Effector memory CD8-positive, alpha-beta T cell (primary cell): ENCODE results near the gene MAN2A2.
A peak's percentile ranks its signal among the peaks of the same experiment; 100 is the strongest.

Experiments
- ATAC-seq: fragments of 150-1000 bp; cut with Tn5 transposase; replicated peaks from 2 replicates; pipeline ENCODE4 v1.10.0; 2021; ENCODE audit warnings: mild to moderate bottlenecking, moderate library complexity
- DNase-seq, 3 experiments: peaks; one replicate each; pipeline ENCODE4 v3.0.0; 2021
- H3K27ac Mint-ChIP-seq, 2 donors: one replicate each; pipeline ENCODE4 v1.8.0; 2022; ENCODE audit warnings: mild to moderate bottlenecking in 2 of 2, mixed read lengths in 2 of 2, moderate library complexity in 2 of 2
- H3K27me3 Mint-ChIP-seq, 2 donors: one replicate each; pipeline ENCODE4 v1.8.0; 2022; ENCODE audit warnings: mixed read lengths in 2 of 2
- H3K36me3 Mint-ChIP-seq: one replicate; pipeline ENCODE4 v1.8.0; 2022; ENCODE audit warnings: mild to moderate bottlenecking, moderate library complexity, mixed read lengths; ENCODE audit not compliant: insufficient read depth
- H3K4me1 Mint-ChIP-seq, 2 donors: one replicate each; pipeline ENCODE4 v1.8.0; 2022; ENCODE audit warnings: low read depth in 2 of 2, mixed read lengths in 2 of 2
- H3K4me3 Mint-ChIP-seq, 2 donors: one replicate each; pipeline ENCODE4 v1.8.0; 2022; ENCODE audit warnings: mild to moderate bottlenecking in 2 of 2, mixed read lengths in 2 of 2, moderate library complexity in 2 of 2
- H3K9me3 Mint-ChIP-seq, 2 donors: one replicate each; pipeline ENCODE4 v1.8.0; 2022; ENCODE audit warnings: mixed read lengths in 2 of 2

MAN2A2 gene

GRCh38 chr15:90866161-90866715, 36.9 kb upstream of the MAN2A2 start:
- H3K27ac Mint-ChIP-seq, result no peak overlapping the region
- peaks cover 18 to 21% of the 10 kb centered on the region in 2 donors for H3K4me1 Mint-ChIP-seq
- H3K36me3 Mint-ChIP-seq, result peaks cover 14% of the 10 kb centered on the region
- DNase-seq (no peak), ATAC-seq (no peak)
- H3K4me3 Mint-ChIP-seq, result no peak overlapping the region
- H3K9me3 Mint-ChIP-seq, result no peaks in the 10 kb centered on the region
- no peaks in the 10 kb centered on the region for H3K27me3 Mint-ChIP-seq

- H3K27ac Mint-ChIP-seq, result no peak overlapping the region
- H3K4me3 Mint-ChIP-seq, result no peak overlapping the region
- H3K36me3 Mint-ChIP-seq, result peaks cover 14% of the 10 kb centered on the region
- H3K27me3 Mint-ChIP-seq, result no peaks in the 10 kb centered on the region
- H3K4me1 Mint-ChIP-seq, result peaks cover 18 to 21% of the 10 kb centered on the region in 2 donors
- DNase-seq (no peak), ATAC-seq (no peak)
- H3K9me3 Mint-ChIP-seq, result no peaks in the 10 kb centered on the region
Measured at GRCh38 chr15:90866800-90867199, 36.3 kb upstream of the MAN2A2 start.

- Mint-ChIP-seq H3K9me3 (no peaks in the 10 kb centered on the region), H3K4me3 (no peak within 1 kb of the TSS)
Measured at GRCh38 chr15:90868261-90868689, 34.8 kb upstream of the MAN2A2 start, which contains the start of gene FURIN. TSS of gene FURIN (plus strand) at chr15:90868588. CDS start at chr15:90875741, 7,153 bp downstream.

GRCh38 chr15:90869140-90869541, 34.0 kb upstream of the MAN2A2 start:
- H3K4me3 Mint-ChIP-seq, result no peak overlapping the region
- H3K27ac Mint-ChIP-seq, result peak overlapping the region in 1 of 2 donors; percentile 87
- DNase-seq (no peak), ATAC-seq (no peak)
- no peaks in the 10 kb centered on the region for H3K9me3 Mint-ChIP-seq
- peaks cover 27% of the 10 kb centered on the region for H3K36me3 Mint-ChIP-seq
- peaks cover 33 to 34% of the 10 kb centered on the region in 2 donors for H3K4me1 Mint-ChIP-seq
- no peaks in the 10 kb centered on the region for H3K27me3 Mint-ChIP-seq

More at GRCh38 chr15:90868261-90868689, 34.8 kb upstream of the MAN2A2 start, which contains the start of gene FURIN:
- no peaks in the 10 kb centered on the region for H3K27me3 Mint-ChIP-seq
- peak within 1 kb of the TSS; percentile 47 to 87 for H3K27ac Mint-ChIP-seq
- peaks cover 26 to 28% of the 10 kb centered on the region in 2 donors for H3K4me1 Mint-ChIP-seq
- no peak for DNase-seq
- no peak for ATAC-seq
- peaks cover 27% of the 10 kb centered on the region for H3K36me3 Mint-ChIP-seq

- Mint-ChIP-seq H3K36me3 (peaks cover 32% of the 10 kb centered on the region), H3K4me3 (peak overlapping the region; percentile 88 to 90), H3K27me3 (no peaks in the 10 kb centered on the region), H3K9me3 (no peaks in the 10 kb centered on the region), H3K4me1 (peaks cover 33 to 34% of the 10 kb centered on the region in 2 donors), H3K27ac (peak overlapping the region; percentile 87 to 89)
- peak; percentile 25 for ATAC-seq
- DNase-seq, result no peak
Measured at GRCh38 chr15:90869601-90870353, 33.3 kb upstream of the MAN2A2 start.

- Mint-ChIP-seq H3K4me1 (peaks cover 33 to 34% of the 10 kb centered on the region in 2 donors), H3K27ac (peak overlapping the region; percentile 87 to 89), H3K36me3 (peaks cover 39% of the 10 kb centered on the region), H3K9me3 (no peaks in the 10 kb centered on the region), H3K4me3 (peak overlapping the region; percentile 88 to 90), H3K27me3 (no peaks in the 10 kb centered on the region)
- DNase-seq (no peak), ATAC-seq (peak; percentile 21)
Measured at GRCh38 chr15:90870354-90871138, 32.6 kb upstream of the MAN2A2 start.

- H3K27ac Mint-ChIP-seq, result peak overlapping the region; percentile 87 to 89
- H3K27me3 Mint-ChIP-seq, result no peaks in the 10 kb centered on the region
- no peaks in the 10 kb centered on the region for H3K9me3 Mint-ChIP-seq
- H3K4me1 Mint-ChIP-seq, result peaks cover 33 to 34% of the 10 kb centered on the region in 2 donors
- H3K36me3 Mint-ChIP-seq, result peaks cover 46% of the 10 kb centered on the region
- DNase-seq (peak in 1 of 3 experiments; percentile 37), ATAC-seq (peak; percentile 52)
- H3K4me3 Mint-ChIP-seq, result peak overlapping the region; percentile 88 to 90
Measured at GRCh38 chr15:90871139-90871715, 31.9 kb upstream of the MAN2A2 start.

GRCh38 chr15:90871716-90872485, 31.2 kb upstream of the MAN2A2 start:
- peak overlapping the region; percentile 83 to 94 for H3K27ac Mint-ChIP-seq
- peak overlapping the region; percentile 85 to 90 for H3K4me3 Mint-ChIP-seq
- peaks cover 53% of the 10 kb centered on the region for H3K36me3 Mint-ChIP-seq
- peaks cover 33 to 40% of the 10 kb centered on the region in 2 donors for H3K4me1 Mint-ChIP-seq
- DNase-seq (no peak), ATAC-seq (peak; percentile 22)
- H3K27me3 Mint-ChIP-seq, result no peaks in the 10 kb centered on the region
- H3K9me3 Mint-ChIP-seq, result no peaks in the 10 kb centered on the region

GRCh38 chr15:90872486-90873184, 30.5 kb upstream of the MAN2A2 start:
- Mint-ChIP-seq H3K9me3 (no peaks in the 10 kb centered on the region), H3K4me1 (peaks cover 33 to 46% of the 10 kb centered on the region in 2 donors), H3K27ac (peak overlapping the region; percentile 83 to 94), H3K27me3 (no peaks in the 10 kb centered on the region), H3K36me3 (peaks cover 60% of the 10 kb centered on the region), H3K4me3 (peak overlapping the region; percentile 85 to 90)
- peak; percentile 32 for ATAC-seq
- no peak for DNase-seq

GRCh38 chr15:90873488-90873997, 29.6 kb upstream of the MAN2A2 start:
- DNase-seq, result no peak
- H3K9me3 Mint-ChIP-seq, result no peaks in the 10 kb centered on the region
- H3K4me1 Mint-ChIP-seq, result peaks cover 33 to 46% of the 10 kb centered on the region in 2 donors
- ATAC-seq, result no peak
- peak overlapping the region; percentile 83 to 94 for H3K27ac Mint-ChIP-seq
- H3K36me3 Mint-ChIP-seq, result peaks cover 66% of the 10 kb centered on the region
- H3K27me3 Mint-ChIP-seq, result no peaks in the 10 kb centered on the region
- H3K4me3 Mint-ChIP-seq, result peak overlapping the region; percentile 85 to 90

- Mint-ChIP-seq H3K36me3 (peaks cover 66% of the 10 kb centered on the region), H3K9me3 (no peaks in the 10 kb centered on the region), H3K4me3 (peak overlapping the region in 1 of 2 donors; percentile 85), H3K27ac (peak overlapping the region in 1 of 2 donors; percentile 94), H3K4me1 (peaks cover 32 to 45% of the 10 kb centered on the region in 2 donors), H3K27me3 (no peaks in the 10 kb centered on the region)
- DNase-seq (no peak), ATAC-seq (no peak)
Measured at GRCh38 chr15:90873998-90874605, 29.0 kb upstream of the MAN2A2 start.
